Astrocyte (in vitro differentiated cells and primary cell): Measurements from ENCODE around the gene UBD. TPM values are rescaled to one million over a fixed set of nuclear protein-coding genes. Genes with fewer than 3 reads are reported as not detected.

Experiments used
- DNase-seq: peaks from one replicate; pipeline ENCODE4 v3.0.0-alpha.2; 2010; ENCODE audit warnings: low read depth
- FAIRE-seq: peaks from 2 replicates; lab custom pipeline; 2011; peaks lifted over from hg19 to GRCh38; lab: Jason Lieb, UNC
- H2AFZ ChIP-seq: 2 replicates; pipeline ENCODE4 v1.6.0; 2012; ENCODE audit warnings: low read depth, low read length, inconsistent platforms
- H3K27ac ChIP-seq: 2 replicates; pipeline ENCODE4 v1.5.1; 2011; ENCODE audit warnings: low read depth, low read length, inconsistent platforms
- H3K27me3 ChIP-seq: 2 replicates; pipeline ENCODE4 v1.6.0; 2011; ENCODE audit warnings: low read length, inconsistent platforms; ENCODE audit not compliant: insufficient read depth
- H3K36me3 ChIP-seq: 2 replicates; pipeline ENCODE4 v1.5.1; 2011; ENCODE audit warnings: low read length, inconsistent platforms; ENCODE audit not compliant: insufficient read depth
- H3K4me1 ChIP-seq: 2 replicates; pipeline ENCODE4 v1.5.1; 2011; ENCODE audit warnings: low read length, inconsistent platforms; ENCODE audit not compliant: insufficient read depth
- H3K4me2 ChIP-seq: 2 replicates; pipeline ENCODE4 v1.6.0; 2012; ENCODE audit warnings: low read length, inconsistent platforms
- H3K4me3 ChIP-seq: 2 replicates; pipeline ENCODE4 v1.5.1; 2011; ENCODE audit warnings: low read depth, mild to moderate bottlenecking, low read length, inconsistent platforms; ENCODE audit not compliant: insufficient read depth
- H3K79me2 ChIP-seq: 2 replicates; pipeline ENCODE4 v1.6.0; 2012; ENCODE audit warnings: mild to moderate bottlenecking, low read length, inconsistent platforms; ENCODE audit not compliant: insufficient read depth
- H3K9ac ChIP-seq: 2 replicates; pipeline ENCODE4 v1.6.0; 2012; ENCODE audit warnings: mild to moderate bottlenecking, low read length, inconsistent platforms
- H3K9me3 ChIP-seq: 2 replicates; pipeline ENCODE4 v1.5.1; 2012; ENCODE audit warnings: low read depth, mild to moderate bottlenecking, low read length, inconsistent platforms; ENCODE audit not compliant: insufficient read depth
- H4K20me1 ChIP-seq: 2 replicates; pipeline ENCODE4 v1.6.0; 2012; ENCODE audit warnings: low read length, inconsistent platforms; ENCODE audit not compliant: insufficient read depth
- H3K27ac Mint-ChIP-seq: one replicate; pipeline ENCODE4 v1.8.0; 2021; ENCODE audit warnings: mild to moderate bottlenecking, mixed read lengths; ENCODE audit not compliant: unreplicated experiment
- H3K27me3 Mint-ChIP-seq: one replicate; pipeline ENCODE4 v1.8.0; 2021; ENCODE audit warnings: low read depth, mixed read lengths; ENCODE audit not compliant: unreplicated experiment
- H3K36me3 Mint-ChIP-seq: one replicate; pipeline ENCODE4 v1.8.0; 2021; ENCODE audit warnings: low read depth, mixed read lengths; ENCODE audit not compliant: unreplicated experiment
- H3K4me1 Mint-ChIP-seq: one replicate; pipeline ENCODE4 v1.8.0; 2021; ENCODE audit warnings: low read depth, mixed read lengths; ENCODE audit not compliant: unreplicated experiment
- H3K4me3 Mint-ChIP-seq: one replicate; pipeline ENCODE4 v1.8.0; 2021; ENCODE audit warnings: mild to moderate bottlenecking, moderate library complexity, mixed read lengths; ENCODE audit not compliant: unreplicated experiment
- H3K9me3 Mint-ChIP-seq: one replicate; pipeline ENCODE4 v1.8.0; 2021; ENCODE audit warnings: mild to moderate bottlenecking, mixed read lengths; ENCODE audit not compliant: unreplicated experiment
- EZH2 ChIP-seq: IDR thresholded peaks from 2 replicates; pipeline ENCODE4 v1.6.1; 2012; ENCODE audit warnings: mild to moderate bottlenecking, low read length, inconsistent platforms; ENCODE audit not compliant: insufficient read depth
- total RNA-seq: library from RNA; stranded (reverse); gene quantifications from 2 replicates; pipeline ENCODE4 v1.2.1, GENCODE V29; 2021
- TF ChIP-seq, protein P1 (sequence below): IDR thresholded peaks from 2 replicates; pipeline ENCODE4 v1.5.1; 2011; ENCODE audit warnings: low read depth, mild to moderate bottlenecking, inconsistent platforms, low read length, moderate library complexity; ENCODE audit not compliant: insufficient read depth

Gene UBD
- total RNA-seq, 1 donor from 2014 or later, result 9.9 TPM

DNA sequence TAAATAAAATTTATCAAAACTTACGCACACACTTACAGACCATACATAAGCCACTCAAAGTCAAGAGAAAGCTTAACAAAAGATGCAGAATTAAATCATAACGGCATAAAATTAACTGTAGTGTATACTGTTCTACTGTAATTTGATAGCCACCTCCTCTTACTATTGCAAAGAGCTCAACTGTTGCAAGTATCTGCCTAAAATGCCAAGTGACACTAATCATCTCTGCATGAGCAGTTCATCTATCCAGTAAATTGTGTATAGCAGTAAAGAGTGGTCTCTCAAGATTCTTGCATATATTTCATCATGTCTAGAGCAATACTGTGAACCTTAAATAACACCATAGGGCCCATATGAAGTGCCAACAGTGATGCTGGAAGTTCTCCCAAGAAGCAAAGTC lies 37.7 kb upstream of the UBD start:
- FAIRE-seq, result no peak
- H3K4me1 Mint-ChIP-seq, result peaks cover 6% of the 10 kb centered on the region
- Histone ChIP-seq H3K9me3 (no peaks in the 10 kb centered on the region), H4K20me1 (no peaks in the 10 kb centered on the region), H3K79me2 (no peaks in the 10 kb centered on the region), H3K9ac (no peak overlapping the region), H3K36me3 (peaks cover 7% of the 10 kb centered on the region), H3K4me1 (no peaks in the 10 kb centered on the region), H3K27ac (no peak overlapping the region), H3K4me3 (no peak overlapping the region), H2AFZ (no peak overlapping the region), H3K4me2 (no peak overlapping the region), H3K27me3 (no peaks in the 10 kb centered on the region)
- TF ChIP-seq, protein P1, sequence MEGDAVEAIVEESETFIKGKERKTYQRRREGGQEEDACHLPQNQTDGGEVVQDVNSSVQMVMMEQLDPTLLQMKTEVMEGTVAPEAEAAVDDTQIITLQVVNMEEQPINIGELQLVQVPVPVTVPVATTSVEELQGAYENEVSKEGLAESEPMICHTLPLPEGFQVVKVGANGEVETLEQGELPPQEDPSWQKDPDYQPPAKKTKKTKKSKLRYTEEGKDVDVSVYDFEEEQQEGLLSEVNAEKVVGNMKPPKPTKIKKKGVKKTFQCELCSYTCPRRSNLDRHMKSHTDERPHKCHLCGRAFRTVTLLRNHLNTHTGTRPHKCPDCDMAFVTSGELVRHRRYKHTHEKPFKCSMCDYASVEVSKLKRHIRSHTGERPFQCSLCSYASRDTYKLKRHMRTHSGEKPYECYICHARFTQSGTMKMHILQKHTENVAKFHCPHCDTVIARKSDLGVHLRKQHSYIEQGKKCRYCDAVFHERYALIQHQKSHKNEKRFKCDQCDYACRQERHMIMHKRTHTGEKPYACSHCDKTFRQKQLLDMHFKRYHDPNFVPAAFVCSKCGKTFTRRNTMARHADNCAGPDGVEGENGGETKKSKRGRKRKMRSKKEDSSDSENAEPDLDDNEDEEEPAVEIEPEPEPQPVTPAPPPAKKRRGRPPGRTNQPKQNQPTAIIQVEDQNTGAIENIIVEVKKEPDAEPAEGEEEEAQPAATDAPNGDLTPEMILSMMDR, result no peak
- no peak for TF ChIP-seq EZH2
- H3K36me3 Mint-ChIP-seq, result peaks cover 6% of the 10 kb centered on the region
- H3K4me3 Mint-ChIP-seq, result no peak overlapping the region
- no peaks in the 10 kb centered on the region for H3K27me3 Mint-ChIP-seq
- no peak overlapping the region for H3K27ac Mint-ChIP-seq
- no peaks in the 10 kb centered on the region for H3K9me3 Mint-ChIP-seq
- DNase-seq, result no peak

DNA sequence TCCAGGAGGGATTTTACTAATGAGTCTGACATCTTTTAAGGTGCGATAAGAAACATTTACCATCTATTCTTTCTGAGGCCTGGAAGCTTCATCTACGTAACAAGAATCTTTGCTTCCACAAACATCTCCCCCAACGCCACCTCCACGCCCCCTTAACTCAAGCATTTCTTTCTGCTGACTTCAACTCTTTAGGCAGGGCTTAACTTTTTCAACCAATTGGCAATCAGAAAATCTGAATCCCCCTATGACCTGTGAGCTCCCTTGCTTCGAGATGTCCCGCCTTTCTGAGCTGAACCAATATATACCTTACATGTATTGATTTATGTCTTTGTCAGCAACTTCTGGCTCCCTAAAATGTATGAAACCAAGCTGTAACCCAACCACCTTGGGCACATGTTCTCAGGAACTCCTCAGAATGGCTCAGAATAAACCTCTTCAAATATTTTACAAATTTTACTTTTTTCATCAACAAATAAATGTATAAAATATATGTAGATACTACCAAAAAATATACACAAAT lies 36.9 kb upstream of the UBD start:
- no peaks in the 10 kb centered on the region for H3K27me3 ChIP-seq
- no peaks in the 10 kb centered on the region for H3K79me2 ChIP-seq
- FAIRE-seq (no peak), DNase-seq (no peak)
- Mint-ChIP-seq H3K9me3 (no peaks in the 10 kb centered on the region), H3K4me1 (peaks cover 6% of the 10 kb centered on the region), H3K27ac (no peak overlapping the region), H3K4me3 (no peak overlapping the region), H3K27me3 (no peaks in the 10 kb centered on the region), H3K36me3 (peaks cover 3% of the 10 kb centered on the region)
- no peak overlapping the region for H3K4me3 ChIP-seq
- H3K9ac ChIP-seq, result no peak overlapping the region
- H2AFZ ChIP-seq, result no peak overlapping the region
- no peaks in the 10 kb centered on the region for H4K20me1 ChIP-seq
- no peak overlapping the region for H3K4me2 ChIP-seq
- H3K27ac ChIP-seq, result no peak overlapping the region
- H3K9me3 ChIP-seq, result no peaks in the 10 kb centered on the region
- H3K4me1 ChIP-seq, result no peaks in the 10 kb centered on the region
- H3K36me3 ChIP-seq, result peaks cover 3% of the 10 kb centered on the region
- no peak for TF ChIP-seq EZH2

DNA sequence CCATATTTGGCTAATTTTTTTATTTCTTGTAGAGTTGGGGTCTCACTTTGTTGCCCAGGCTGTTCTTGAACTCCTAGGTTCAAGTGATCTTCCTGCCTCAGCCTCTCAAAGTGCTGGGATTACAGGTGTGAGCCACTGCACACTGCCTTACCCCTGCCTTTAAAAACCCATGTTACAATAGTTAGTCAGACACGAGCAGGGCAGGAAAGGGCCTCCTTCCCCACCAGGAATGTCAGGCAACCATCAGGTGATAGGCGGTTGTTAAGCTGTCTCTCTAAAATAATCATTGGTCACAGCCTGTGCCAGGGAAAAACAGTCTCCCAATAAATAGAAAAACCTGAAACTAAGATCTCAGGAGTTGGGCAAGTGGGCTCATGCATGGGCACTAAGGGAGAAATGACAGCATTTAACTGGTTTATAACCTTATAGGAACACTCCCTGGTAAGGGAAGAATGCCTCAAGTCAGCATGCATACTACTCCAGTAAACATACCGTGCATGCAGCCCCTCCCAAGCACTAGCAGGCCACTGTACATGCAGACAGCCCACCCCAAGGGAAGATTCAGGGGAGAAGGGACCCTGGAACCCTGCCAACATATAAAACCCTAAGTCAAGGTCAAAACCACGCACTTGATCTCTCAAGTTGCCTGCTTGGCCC lies 33.8 kb upstream of the UBD start:
- no peak overlapping the region for H3K27ac Mint-ChIP-seq
- Histone ChIP-seq H3K36me3 (no peaks in the 10 kb centered on the region), H3K4me3 (no peak overlapping the region), H3K79me2 (no peaks in the 10 kb centered on the region), H3K27me3 (no peaks in the 10 kb centered on the region), H2AFZ (no peak overlapping the region), H3K4me2 (no peak overlapping the region), H3K9ac (no peak overlapping the region), H4K20me1 (no peaks in the 10 kb centered on the region), H3K4me1 (no peaks in the 10 kb centered on the region), H3K27ac (no peak overlapping the region), H3K9me3 (no peaks in the 10 kb centered on the region)
- FAIRE-seq (no peak), DNase-seq (no peak)
- no peaks in the 10 kb centered on the region for H3K36me3 Mint-ChIP-seq
- no peaks in the 10 kb centered on the region for H3K9me3 Mint-ChIP-seq
- H3K4me3 Mint-ChIP-seq, result no peak overlapping the region
- peaks cover 2% of the 10 kb centered on the region for H3K27me3 Mint-ChIP-seq
- peaks cover 6% of the 10 kb centered on the region for H3K4me1 Mint-ChIP-seq
- TF ChIP-seq, protein P1, result no peak
- no peak for TF ChIP-seq EZH2
